ENCODE data around the gene HADH. TPM values are rescaled to one million over a fixed set of nuclear protein-coding genes. Genes with fewer than 3 reads are reported as not detected.

Gene HADH
- total RNA-seq, 1 experiment from 2014 or later = 47.9 TPM

DNA sequence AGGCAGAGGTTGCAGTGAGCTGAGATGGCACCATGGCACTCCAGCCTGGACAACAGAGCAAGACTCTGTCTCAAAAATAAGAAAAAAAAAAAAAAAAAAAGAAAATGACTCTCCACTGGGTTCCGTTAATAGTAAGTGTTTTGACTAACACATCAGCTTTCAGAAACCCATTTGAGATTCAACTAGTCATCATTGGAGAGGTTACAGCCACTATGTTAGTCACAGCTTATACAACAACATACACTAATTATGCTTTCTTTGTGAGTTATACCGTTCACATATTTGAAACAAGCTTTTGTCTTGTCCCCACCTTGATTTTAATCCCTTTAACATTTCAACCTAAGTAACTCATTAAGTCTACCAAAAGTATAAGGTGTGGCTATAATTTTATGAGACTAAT, 48.2 kb downstream of the HADH start:
- Mint-ChIP-seq H3K4me3 (ENCODE audit: low read depth, unreplicated experiment) (no peak overlapping the region), H3K27ac (ENCODE audit: unreplicated experiment) (no peak overlapping the region), H3K36me3 (ENCODE audit: insufficient read depth, unreplicated experiment) (no peaks in the 10 kb centered on the region), H3K4me1 (ENCODE audit: low read depth, unreplicated experiment) (no peaks in the 10 kb centered on the region), H3K9me3 (ENCODE audit: low read depth, unreplicated experiment) (no peaks in the 10 kb centered on the region), H3K27me3 (ENCODE audit: unreplicated experiment) (no peaks in the 10 kb centered on the region)
- intact Hi-C loops (cut with micrococcal nuclease; ENCODE audit: unreplicated experiment) = no loop called here
- DNase-seq = no peak
- BruUV-seq (replicated peaks) = no TSS peak
- CTCF ChIA-PET = interaction anchor here (0.6 kb wide), 3 partner anchors 27 to 531 kb away, joined by 3 to 8 read pairs (median 3); no protein-coding TSS in a partner anchor
- TF ChIP-seq, protein P1, sequence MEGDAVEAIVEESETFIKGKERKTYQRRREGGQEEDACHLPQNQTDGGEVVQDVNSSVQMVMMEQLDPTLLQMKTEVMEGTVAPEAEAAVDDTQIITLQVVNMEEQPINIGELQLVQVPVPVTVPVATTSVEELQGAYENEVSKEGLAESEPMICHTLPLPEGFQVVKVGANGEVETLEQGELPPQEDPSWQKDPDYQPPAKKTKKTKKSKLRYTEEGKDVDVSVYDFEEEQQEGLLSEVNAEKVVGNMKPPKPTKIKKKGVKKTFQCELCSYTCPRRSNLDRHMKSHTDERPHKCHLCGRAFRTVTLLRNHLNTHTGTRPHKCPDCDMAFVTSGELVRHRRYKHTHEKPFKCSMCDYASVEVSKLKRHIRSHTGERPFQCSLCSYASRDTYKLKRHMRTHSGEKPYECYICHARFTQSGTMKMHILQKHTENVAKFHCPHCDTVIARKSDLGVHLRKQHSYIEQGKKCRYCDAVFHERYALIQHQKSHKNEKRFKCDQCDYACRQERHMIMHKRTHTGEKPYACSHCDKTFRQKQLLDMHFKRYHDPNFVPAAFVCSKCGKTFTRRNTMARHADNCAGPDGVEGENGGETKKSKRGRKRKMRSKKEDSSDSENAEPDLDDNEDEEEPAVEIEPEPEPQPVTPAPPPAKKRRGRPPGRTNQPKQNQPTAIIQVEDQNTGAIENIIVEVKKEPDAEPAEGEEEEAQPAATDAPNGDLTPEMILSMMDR (IDR thresholded peaks at IDR 0.05; ENCODE audit: unreplicated experiment) = no peak

DNA sequence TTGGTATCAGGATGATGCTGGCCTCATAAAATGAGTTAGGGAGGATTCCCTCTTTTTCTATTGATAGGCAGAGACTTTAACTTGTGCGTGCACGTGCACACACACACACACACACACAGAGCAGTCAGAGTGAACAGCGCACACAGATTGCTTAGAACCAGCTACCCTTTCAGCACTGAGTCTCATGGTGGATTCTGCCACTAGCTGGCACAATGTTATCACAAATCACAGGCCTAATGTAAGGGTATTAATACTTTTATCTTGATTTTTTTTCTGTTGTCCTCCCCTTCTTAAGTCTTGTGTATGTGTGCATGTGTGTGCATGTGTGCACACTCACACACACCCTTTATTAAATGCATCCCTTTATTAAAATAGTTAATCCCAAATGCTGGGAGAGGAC, 53.2 kb downstream of the HADH start:
- TF ChIP-seq, protein P1 (IDR thresholded peaks at IDR 0.05; ENCODE audit: unreplicated experiment) = no peak
- Mint-ChIP-seq H3K27me3 (ENCODE audit: unreplicated experiment) (no peaks in the 10 kb centered on the region), H3K27ac (ENCODE audit: unreplicated experiment) (no peak overlapping the region), H3K36me3 (ENCODE audit: insufficient read depth, unreplicated experiment) (no peaks in the 10 kb centered on the region), H3K4me3 (ENCODE audit: low read depth, unreplicated experiment) (no peak overlapping the region), H3K9me3 (ENCODE audit: low read depth, unreplicated experiment) (no peaks in the 10 kb centered on the region), H3K4me1 (ENCODE audit: low read depth, unreplicated experiment) (no peaks in the 10 kb centered on the region)
- no TSS peak for BruUV-seq (replicated peaks)
- DNase-seq = no peak
- intact Hi-C loops (cut with micrococcal nuclease; ENCODE audit: unreplicated experiment) = no loop called here
- CTCF ChIA-PET = no interaction called here

DNA sequence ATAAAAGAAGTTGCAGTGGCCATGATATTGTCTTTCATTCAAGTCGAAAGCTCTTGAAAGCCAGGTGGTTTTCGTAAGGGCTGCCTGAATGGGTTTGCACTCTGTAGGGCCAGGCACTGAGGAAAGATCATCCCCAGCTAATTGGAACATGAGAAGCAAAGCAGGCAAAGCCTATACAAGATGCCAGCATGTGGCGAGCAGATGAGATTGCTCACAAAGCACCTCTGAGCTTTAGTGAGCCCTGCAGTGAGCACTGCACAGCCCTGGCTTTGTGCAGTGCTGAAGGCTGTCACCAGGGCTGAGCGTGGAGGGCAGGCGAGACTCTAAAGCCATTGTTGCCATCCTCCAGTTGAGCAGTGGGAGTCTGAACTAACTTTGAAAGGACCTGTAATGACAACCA, 53.8 kb downstream of the HADH start:
- CTCF ChIA-PET = no interaction called here
- Mint-ChIP-seq H3K27me3 (ENCODE audit: unreplicated experiment) (no peaks in the 10 kb centered on the region), H3K36me3 (ENCODE audit: insufficient read depth, unreplicated experiment) (no peaks in the 10 kb centered on the region), H3K4me3 (ENCODE audit: low read depth, unreplicated experiment) (no peak overlapping the region), H3K9me3 (ENCODE audit: low read depth, unreplicated experiment) (no peaks in the 10 kb centered on the region), H3K4me1 (ENCODE audit: low read depth, unreplicated experiment) (no peaks in the 10 kb centered on the region), H3K27ac (ENCODE audit: unreplicated experiment) (no peak overlapping the region)
- TF ChIP-seq, protein P1 (IDR thresholded peaks at IDR 0.05; ENCODE audit: unreplicated experiment) = no peak
- intact Hi-C loops (cut with micrococcal nuclease; ENCODE audit: unreplicated experiment) = no loop called here
- no peak for DNase-seq
- BruUV-seq (replicated peaks) = no TSS peak

DNA sequence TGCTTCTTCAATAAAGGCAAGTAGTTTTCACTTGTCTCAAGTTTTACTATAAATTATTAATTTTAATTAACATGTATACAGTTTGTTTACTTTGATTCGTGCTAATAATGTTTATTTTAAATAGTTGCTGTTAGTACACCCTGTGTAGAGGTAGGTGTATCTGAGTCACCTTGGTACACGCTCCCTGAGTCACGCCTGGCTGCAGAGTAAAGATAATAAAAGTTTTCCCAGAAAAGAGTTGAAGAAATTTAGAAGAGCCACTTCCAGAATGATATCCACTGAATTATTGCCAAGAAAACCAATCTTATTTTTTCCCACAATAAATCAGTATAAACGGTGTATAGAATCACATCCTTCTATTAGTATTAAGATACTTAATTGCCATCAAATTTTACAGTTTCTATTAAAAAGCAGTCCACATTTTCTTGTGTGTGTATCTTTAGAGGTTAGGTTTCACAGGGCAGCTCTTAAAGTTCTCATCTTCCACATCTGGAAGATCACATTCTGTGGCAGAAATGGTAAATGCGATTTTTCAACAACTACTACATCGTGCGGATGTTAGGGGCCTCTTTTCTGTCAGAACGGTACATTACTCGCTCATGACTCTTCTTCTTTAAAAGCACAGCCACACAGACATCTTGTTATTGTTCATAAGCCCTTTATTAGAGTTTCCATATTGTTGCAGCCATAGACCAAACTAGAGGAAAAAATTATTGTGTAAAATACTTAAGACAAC, 55.4 kb downstream of the HADH start:
- BruUV-seq (replicated peaks) = no TSS peak
- Mint-ChIP-seq H3K4me3 (ENCODE audit: low read depth, unreplicated experiment) (no peak overlapping the region), H3K4me1 (ENCODE audit: low read depth, unreplicated experiment) (no peaks in the 10 kb centered on the region), H3K36me3 (ENCODE audit: insufficient read depth, unreplicated experiment) (no peaks in the 10 kb centered on the region), H3K9me3 (ENCODE audit: low read depth, unreplicated experiment) (no peaks in the 10 kb centered on the region), H3K27me3 (ENCODE audit: unreplicated experiment) (no peaks in the 10 kb centered on the region), H3K27ac (ENCODE audit: unreplicated experiment) (no peak overlapping the region)
- CTCF ChIA-PET = no interaction called here
- TF ChIP-seq, protein P1 (IDR thresholded peaks at IDR 0.05; ENCODE audit: unreplicated experiment) = no peak
- intact Hi-C loops (cut with micrococcal nuclease; ENCODE audit: unreplicated experiment) = no loop called here
- DNase-seq = no peak

Measured in Calu3 (cell line).